Spleen (tissue), 7 donors: ENCODE measurements around the gene MARK3.
A peak's percentile ranks its signal among the peaks of the same experiment; 100 is the strongest.

Source experiments
- CTCF ChIP-seq, 11 experiments: fragments of 200-600 bp in 7 of 11; fragments of 450-650 bp in 4 of 11; sonication (generic) in 4 of 11; IDR thresholded peaks in 8 of 11; conservative IDR thresholded peaks in 3 of 11; 1 replicate in 7 of 11; 2 replicates in 4 of 11; pipeline versions ENCODE4 v1.4.0 to v1.8.0; 2016 to 2021; ENCODE audit warnings: antibody characterized with exemption in 11 of 11, inconsistent platforms in 4 of 11, mild to moderate bottlenecking in 1 of 11
- POLR2A ChIP-seq, 3 donors: fragments of 450-650 bp; IDR thresholded peaks; one replicate each; pipeline ENCODE4 v1.5.1; 2017; ENCODE audit warnings: antibody characterized with exemption in 3 of 3, mild to moderate bottlenecking in 1 of 3
- POLR2AphosphoS5 ChIP-seq, 3 donors: sonication (generic); formaldehyde crosslinking; IDR thresholded peaks; one replicate each; pipeline ENCODE4 v1.5.1; 2017; ENCODE audit warnings: antibody characterized with exemption in 3 of 3
- donor health status: DM: no; HTN: no; CAD: no; lungs with moderate emphysema.
- donor health status: DM: no; HTN: no; CAD: no.
- donor health status: DM: no; HTN: no; CAD: no.

- TF ChIP-seq CTCF (IDR thresholded peaks at IDR 0.05 in 8 of 11, conservative IDR thresholded peaks at IDR 0.05 in 3 of 11): no peak
- TF ChIP-seq POLR2A (IDR thresholded peaks at IDR 0.05): no peak
- TF ChIP-seq POLR2AphosphoS5 (IDR thresholded peaks at IDR 0.05): peak in 1 of 3 donors; percentile 41
These were observed 153.3 kb downstream of the MARK3 start for GRCh38 chr14:103538291-103539055.
